GM18873 (cell line): ENCODE results near the gene CLSTN2.

Experiments used
- ATAC-seq: cut with Tn5 transposase; IDR thresholded peaks from one replicate; pipeline ENCODE4 v1.9.1; 2021; ENCODE audit warnings: mild to moderate bottlenecking, moderate library complexity, moderate number of reproducible peaks; ENCODE audit not compliant: unreplicated experiment, low FRiP score

CLSTN2 gene

DNA sequence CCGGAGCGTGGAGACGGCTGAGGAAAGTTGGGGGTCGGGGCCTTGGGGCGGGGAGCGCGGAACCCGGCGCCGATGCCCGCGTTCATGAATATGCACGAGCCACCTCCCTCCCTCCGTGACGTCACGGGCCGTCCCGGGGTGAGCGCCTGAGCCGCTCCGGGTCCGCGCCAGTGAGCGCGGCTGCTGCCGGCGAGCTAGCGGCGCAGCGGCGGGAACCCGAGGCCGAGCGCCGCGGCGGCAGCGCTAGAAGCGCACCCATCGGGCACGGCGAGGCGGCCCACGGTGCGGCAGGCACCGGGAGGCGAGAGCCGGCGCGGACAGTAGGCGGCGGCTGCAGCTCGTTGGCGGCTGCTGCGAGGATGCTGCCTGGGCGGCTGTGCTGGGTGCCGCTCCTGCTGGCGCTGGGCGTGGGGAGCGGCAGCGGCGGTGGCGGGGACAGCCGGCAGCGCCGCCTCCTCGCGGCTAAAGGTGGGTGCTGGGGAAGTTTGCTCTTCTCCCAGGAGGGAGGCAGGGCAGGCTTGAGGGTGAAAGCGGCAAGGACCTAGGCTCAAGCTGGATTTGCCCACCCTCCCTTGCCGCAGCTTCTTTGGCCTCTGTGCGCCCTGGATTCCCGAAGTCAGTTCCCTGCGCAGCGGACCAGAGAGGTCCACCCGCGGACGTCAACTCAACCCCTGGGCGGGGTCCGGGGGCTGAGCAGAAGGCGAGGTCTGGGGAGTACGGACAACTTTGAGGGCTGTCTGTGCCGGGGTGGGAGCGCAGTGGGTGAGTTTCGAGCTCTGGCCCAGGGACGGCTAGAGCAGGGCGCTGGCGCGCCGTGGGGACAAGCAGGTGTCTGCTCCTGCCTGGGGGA lies at the start of gene CLSTN2:
TSS of gene CLSTN2 (plus strand) at position 170 of the 850 bp plus-strand sequence.
- no peak for ATAC-seq

- no peak for ATAC-seq
Observed at GRCh38 chr3:139887431-139887830, 47.6 kb upstream of the CLSTN2 start.

DNA sequence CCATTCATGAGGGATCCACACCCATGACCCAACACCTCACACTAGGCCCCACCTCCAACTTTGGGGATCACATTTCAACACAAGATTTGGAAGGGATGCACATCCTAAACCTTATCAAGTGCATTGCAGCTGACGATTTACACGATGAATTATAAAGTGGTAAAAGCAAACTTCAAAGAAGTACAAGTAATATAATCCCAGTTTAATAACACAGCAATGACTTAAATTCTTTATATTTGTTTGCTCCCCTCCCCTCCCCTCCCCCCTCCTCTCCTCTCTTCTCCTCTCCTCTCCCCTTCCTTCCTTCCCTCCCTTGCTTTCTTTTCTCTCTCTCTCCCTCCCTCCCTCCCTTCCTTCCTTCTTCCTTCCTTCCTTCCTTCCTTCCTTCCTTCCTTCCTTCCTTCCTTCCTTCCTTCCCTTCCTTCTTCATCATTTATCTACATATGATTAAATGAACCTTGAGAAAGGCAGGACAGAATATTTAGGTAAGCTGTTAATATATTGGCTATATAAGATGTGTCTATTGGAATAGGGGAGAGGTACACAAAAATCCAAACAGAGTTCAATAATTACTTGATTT lies 46.3 kb upstream of the CLSTN2 start:
- no peak for ATAC-seq

DNA sequence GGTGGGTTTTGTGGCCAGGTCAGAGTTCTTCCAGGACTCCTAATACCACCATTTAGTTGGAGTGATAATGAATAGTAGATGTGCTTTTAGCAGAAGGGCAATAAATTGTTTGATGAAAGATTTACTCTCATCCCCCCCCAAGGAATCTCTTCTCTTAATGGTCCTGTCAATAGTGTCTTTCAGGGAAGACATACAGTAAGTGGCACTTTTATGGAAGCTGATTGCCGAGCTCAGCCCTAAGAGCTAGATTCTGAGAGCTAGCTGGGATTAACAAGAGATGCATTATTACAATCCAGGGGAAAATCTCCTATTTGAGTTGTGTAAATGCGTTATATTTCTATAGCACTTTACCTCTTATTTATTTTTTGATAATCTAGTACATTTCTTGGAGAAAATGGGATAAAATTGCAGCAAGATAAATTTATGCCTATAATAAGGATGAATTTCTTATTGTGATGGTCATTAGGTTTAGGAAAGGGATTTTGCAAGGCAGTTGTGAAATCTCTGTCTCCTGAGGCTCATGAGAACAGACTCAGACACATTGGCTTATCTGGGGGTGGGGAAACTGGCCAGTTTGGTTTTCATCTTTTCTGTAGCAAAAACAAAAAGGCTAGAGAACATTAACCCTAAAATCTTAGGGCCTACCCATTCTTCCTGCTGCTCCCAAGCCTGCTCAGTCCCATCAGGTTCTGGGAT lies 41.6 kb upstream of the CLSTN2 start:
- no peak for ATAC-seq

GRCh38 chr3:139893963-139894642 lies 40.9 kb upstream of the CLSTN2 start:
- ATAC-seq, result no peak

DNA sequence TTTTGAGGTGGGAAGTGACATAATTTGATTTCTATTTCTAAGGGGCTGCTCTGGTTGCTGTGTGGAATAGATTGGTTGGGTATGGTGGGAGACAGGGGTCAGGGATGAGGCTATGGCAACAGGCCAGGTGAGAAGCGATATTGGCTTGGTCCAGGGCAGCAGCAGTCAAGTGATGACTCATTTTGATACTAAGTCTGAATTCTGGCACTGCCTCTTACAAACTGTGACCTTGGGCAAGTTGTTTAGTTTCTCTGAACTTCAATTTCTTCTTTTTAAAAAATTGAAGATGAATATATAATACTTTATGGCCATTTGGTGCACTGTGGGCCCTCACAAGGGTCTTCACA lies 40.4 kb upstream of the CLSTN2 start:
- no peak for ATAC-seq

DNA sequence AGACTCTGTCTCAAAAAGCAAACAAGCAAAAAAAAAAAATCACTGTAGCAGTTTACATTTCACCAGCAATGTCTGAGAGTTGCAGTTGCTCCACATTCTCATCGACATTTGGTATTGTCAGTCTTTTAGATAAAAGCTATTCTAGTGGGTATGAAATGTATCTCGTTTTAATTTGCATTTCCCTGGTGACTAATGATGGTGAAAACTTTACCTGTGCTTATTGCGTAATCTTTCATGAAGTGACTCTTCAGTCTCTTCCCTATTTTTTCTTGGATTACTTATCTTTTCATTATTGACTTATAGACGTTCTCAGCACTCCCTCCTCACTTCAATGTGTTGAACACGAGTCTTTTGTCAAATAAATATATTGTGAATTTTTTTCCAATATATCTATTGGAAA lies 37.2 kb upstream of the CLSTN2 start:
- ATAC-seq, result no peak

- no peak for ATAC-seq
Observed at GRCh38 chr3:139906418-139906817, 28.6 kb upstream of the CLSTN2 start.

DNA sequence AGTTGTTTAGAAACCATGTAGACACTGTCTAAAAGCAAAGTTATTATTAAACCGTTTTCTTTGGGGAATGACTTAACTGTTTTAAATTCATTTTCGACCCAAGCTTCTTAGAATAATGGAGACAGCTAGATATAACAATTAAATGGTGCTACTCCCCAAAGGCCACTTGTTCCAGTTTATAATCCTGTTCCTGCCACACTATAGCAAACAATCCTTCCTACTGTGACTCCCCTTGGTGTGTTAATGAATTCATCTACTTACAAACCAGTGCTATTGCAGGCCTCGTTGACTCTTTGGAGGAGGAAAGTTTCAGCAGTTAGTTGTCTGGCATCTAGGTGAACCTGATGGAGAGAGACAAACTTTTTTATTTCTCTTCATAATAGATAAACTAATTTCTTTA lies 25.2 kb upstream of the CLSTN2 start:
- no peak for ATAC-seq

DNA sequence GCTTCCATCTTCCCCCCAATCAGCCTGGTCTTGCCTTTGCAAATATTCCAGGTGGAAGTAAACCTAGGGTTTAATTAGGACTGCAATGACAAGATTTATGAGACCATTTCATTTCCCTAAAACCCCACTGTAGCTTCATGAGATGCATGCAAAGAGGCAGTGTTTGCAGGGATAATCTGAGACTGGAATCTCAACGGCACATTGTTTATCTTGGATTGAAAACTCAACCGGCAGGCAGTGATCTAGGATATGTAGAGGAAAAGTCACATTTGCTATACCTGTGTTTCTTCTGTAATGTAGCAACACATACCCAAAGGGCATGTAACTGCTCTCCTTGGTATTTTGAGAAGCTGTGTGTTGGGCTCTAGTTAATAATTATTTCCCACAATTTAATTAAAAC lies 18.7 kb upstream of the CLSTN2 start:
- no peak for ATAC-seq

- no peak for ATAC-seq
Observed at GRCh38 chr3:139917226-139917785, 17.7 kb upstream of the CLSTN2 start.

- ATAC-seq, result no peak
Observed at GRCh38 chr3:139928708-139929505, 6.1 kb upstream of the CLSTN2 start.

DNA sequence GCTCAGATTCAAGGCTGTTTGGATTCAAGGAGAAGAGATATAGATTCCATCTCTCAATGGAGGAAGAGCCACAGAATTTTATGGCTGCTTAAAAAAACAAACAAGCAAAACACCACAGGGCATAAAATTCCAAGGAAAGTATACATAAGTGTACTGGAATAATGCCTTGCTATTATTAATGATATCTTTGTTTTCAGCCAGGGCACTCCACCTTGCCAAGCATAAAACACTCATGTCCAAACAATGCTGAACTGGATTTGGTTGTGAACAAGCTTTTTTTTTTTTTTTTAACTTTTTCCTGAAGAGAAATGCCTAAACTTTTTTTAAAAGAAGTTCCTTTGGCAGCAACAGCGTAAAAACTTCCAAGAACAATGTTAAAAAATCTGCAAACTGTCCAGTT lies 4.8 kb upstream of the CLSTN2 start:
- no peak for ATAC-seq

- ATAC-seq, result no peak
Observed at GRCh38 chr3:139933766-139934165, 1.2 kb upstream of the CLSTN2 start.

DNA sequence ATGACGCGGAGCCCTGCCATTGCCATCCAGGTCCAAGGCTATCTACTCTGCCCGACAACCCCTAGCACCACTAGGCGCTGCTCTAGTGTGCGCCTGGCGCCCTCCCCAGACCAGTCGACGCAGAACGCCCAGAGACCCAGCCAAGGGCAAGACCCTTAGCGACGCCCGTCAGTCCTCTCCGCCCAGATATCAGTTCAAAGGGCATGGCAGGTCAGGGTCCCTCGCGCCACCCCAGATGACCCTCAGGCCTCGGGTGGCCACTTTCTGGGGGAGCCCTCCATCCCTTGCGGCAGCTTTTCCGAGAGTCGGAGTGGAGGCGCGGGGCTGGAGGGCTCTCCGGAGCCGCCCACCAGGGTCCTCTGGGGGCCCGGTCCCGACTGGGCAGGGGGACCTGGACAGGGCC lies 371 bp upstream of the CLSTN2 start:
- no peak for ATAC-seq

DNA sequence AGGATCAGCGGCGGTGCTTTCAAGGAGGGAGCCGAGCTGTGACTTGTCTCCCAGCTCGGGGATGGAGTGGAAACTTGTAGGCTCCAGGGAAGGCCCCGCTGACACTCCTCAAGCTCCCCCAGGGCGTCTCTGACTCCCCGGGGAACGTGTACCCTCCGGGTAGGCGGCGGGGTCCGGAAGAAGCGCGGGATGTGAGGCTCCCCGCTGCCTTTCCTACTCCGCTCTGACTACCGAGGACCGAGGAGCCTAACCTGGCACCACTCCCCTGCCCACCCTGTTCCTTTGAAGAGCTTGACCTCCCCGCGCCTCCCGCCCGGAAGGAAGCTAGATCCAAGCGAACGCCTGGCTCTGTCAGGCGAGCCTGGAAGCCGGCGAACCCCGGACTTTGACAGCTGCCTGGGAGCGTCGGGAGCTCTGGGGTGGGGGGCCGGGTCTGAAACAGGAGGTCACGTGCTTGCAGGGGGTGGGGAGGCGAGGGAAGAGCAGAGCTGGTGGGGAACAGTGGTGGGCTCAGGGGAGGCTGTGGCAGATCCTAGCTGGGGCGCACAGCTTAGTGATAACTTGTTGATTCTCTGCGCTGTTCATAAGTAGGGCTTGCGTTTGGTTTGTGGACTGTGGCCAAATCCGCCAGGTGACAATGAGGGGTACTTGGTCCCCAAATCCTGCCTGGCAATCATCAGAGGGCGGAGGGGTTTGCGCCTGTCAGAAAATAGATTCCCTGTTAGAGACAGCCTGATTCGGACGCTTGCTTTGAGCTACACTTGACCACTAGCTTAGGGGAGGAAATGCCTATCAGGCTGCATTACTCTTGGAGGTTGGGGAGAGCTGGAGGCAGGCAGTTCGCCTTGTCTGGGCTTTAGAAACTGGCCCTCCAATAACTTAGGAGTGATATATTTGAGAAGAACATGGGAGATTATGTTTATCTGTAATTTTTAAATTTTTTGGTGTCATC lies 1.2 kb downstream of the CLSTN2 start:
- ATAC-seq, result no peak

DNA sequence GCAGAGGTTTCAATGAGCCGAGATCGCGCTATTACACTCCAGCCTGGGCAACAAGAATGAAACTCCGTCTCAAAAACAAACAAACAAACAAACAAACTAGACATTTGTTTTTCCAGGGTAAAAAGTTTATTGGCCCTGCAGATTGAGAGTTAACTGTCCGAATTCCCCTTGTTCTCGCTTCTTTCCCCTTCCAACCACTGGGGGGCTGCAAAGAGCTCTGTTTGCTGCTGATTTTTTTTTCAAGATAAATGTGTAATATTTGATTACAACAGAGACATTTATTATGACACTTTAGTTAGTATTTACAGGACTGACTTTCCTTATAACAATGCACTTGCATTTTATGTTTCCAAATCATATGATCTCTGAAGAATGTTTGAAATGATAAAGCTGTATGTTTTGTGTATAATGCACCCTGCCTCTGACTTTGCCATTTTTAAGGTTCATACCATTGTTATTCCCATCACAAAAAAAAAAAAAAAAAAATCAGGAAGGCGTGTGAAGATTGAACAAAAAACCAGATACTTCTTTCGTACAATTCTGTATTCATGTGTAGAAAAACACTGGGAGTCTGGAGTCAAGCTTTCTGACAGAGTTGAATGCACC lies 2.8 kb downstream of the CLSTN2 start:
- no peak for ATAC-seq

GRCh38 chr3:139939681-139940190 lies 4.8 kb downstream of the CLSTN2 start:
- no peak for ATAC-seq
